Heart left ventricle (tissue), 16 donors: ENCODE results near the gene PEAK1. TPM values are rescaled to one million over a fixed set of nuclear protein-coding genes. Genes with fewer than 3 reads are reported as not detected.
A peak's percentile ranks its signal among the peaks of the same experiment; 100 is the strongest.

ENCODE experiments used
- ATAC-seq, 4 donors: fragments of 200-7000 bp; cut with Tn5 transposase; one replicate each; pipeline ENCODE4 v1.9.1; 2020 to 2022; ENCODE audit warnings: moderate library complexity in 4 of 4, mild to moderate bottlenecking in 3 of 4, moderate number of reproducible peaks in 1 of 4
- DNase-seq, 5 donors: peaks; one replicate each; pipeline ENCODE4 v3.0.0-alpha.2; 2020
- H3K27ac ChIP-seq, 12 donors: fragments of 200-600 bp; sonication (generic) in 4 of 12; one replicate each; pipeline versions ENCODE4 v1.5.0 to v1.8.0; 2016 to 2022; ENCODE audit warnings: mild to moderate bottlenecking in 2 of 12
- H3K27me3 ChIP-seq, 9 donors: fragments of 200-600 bp; sonication (generic) in 2 of 9; one replicate each; pipeline versions ENCODE4 v1.5.1 to v1.8.0; 2016 to 2022; ENCODE audit warnings: mild to moderate bottlenecking in 3 of 9
- H3K36me3 ChIP-seq, 9 donors: fragments of 200-600 bp; sonication (generic) in 2 of 9; one replicate each; pipeline versions ENCODE4 v1.5.0 to v1.8.0; 2018 to 2022; ENCODE audit warnings: mild to moderate bottlenecking in 2 of 9
- H3K4me1 ChIP-seq, 12 donors: fragments of 200-600 bp; sonication (generic) in 4 of 12; one replicate each; pipeline versions ENCODE4 v1.5.0 to v1.8.0; 2016 to 2022; ENCODE audit warnings: mild to moderate bottlenecking in 3 of 12
- H3K4me3 ChIP-seq, 12 donors: fragments of 200-600 bp; sonication (generic) in 4 of 12; one replicate each; pipeline versions ENCODE4 v1.5.0 to v1.8.0; 2017 to 2022; ENCODE audit warnings: mild to moderate bottlenecking in 9 of 12, moderate library complexity in 4 of 12
- H3K9me3 ChIP-seq, 12 donors: fragments of 200-600 bp; sonication (generic) in 4 of 12; one replicate each; pipeline versions ENCODE4 v1.5.0 to v1.8.0; 2016 to 2022; ENCODE audit warnings: mild to moderate bottlenecking in 1 of 12
- POLR2A ChIP-seq, 2 donors: fragments of 450-650 bp; IDR thresholded peaks; one replicate each; pipeline ENCODE4 v1.6.1; 2017; ENCODE audit warnings: antibody characterized with exemption in 2 of 2, mild to moderate bottlenecking in 2 of 2, moderate library complexity in 2 of 2
- WGBS, 4 donors: extraction: QIAGEN DNeasy Blood & Tissue Kit in 2 of 4; methylation state at CpG; one replicate each; pipeline versions ENCODE4 v1.1.5 to v1.1.7; 2013 to 2018; 5-methylcytosine and 5-hydroxymethylcytosine counted together
- intact Hi-C, 10 donors: fragments of 100-400 bp; cut with DNase I; formaldehyde crosslinking; loops; one replicate each; pipeline versions ENCODE4 v1.11.1 to v1.14.2; 2022
- polyA plus RNA-seq, 2 donors: library from polyadenylated mRNA; stranded (reverse); fragments of 200-250 nt; gene quantifications; one replicate each; pipeline ENCODE4 v1.2.3, GENCODE V29; 2013
- total RNA-seq, 9 donors: library from RNA; depleted of rRNA in 2 of 9; stranded (reverse); fragments of >200 nt in 2 of 9; fragmentation: NEBNext Ultra II Directional in 3 of 9; extraction: Animal tissue kit (Norgen Biotek cat#: 25700) in 3 of 9; gene quantifications; one replicate each; pipeline versions ENCODE4 v1.1.0 to v1.2.4, GENCODE V29; 2016 to 2023
- TF ChIP-seq, protein P1 (sequence below), 12 donors: fragments of 200-600 bp; sonication (generic) in 4 of 12; IDR thresholded peaks; one replicate each; pipeline versions ENCODE4 v1.5.0 to v1.8.0; 2018 to 2022; ENCODE audit warnings: antibody characterized with exemption in 12 of 12, mild to moderate bottlenecking in 5 of 12
- donor health status: ischemic (EF 13 %, LVEDD 7.1; RV severe dilation, severe dysfunction).
- donor health status: healthy with polysubstance abuse.
- donor health status: DM: no; HTN: yes; CAD: no.
- donor health status: DM: no; HTN: no; CAD: no.
- donor health status: ischemic (EF 25% LVEDD 6.9; RV normal size, moderate dysfunction).
- donor health status: ischemic (EF 25% LVEDD 5.7; RV mildly dilated, moderate dysfunction).
- donor health status: healthy.
- donor health status: DM: yes; HTN: yes; CAD: no.
- donor health status: ischemic (EF 35%, LVEDD 5.7; RV mildly dilated, moderate dysfunction).
- donor health status: nonischemic (EF 11% LVEDD 7.7; RV severe dilation, severe dysfunction).
- donor health status: DM: yes; HTN: yes; CAD: no.
- donor health status: PGD.
- donor health status: ischemic (EF 29% LVEDD 5.4; RV normal size, mild dysfunction).
- donor health status: nonischemic (EF 23%, LVEDD 6.1; RV moderate dilation, normal function).

PEAK1 gene
- total and polyA plus RNA-seq, 11 donors: 12.8 to 139 (median 86.3) TPM

DNA sequence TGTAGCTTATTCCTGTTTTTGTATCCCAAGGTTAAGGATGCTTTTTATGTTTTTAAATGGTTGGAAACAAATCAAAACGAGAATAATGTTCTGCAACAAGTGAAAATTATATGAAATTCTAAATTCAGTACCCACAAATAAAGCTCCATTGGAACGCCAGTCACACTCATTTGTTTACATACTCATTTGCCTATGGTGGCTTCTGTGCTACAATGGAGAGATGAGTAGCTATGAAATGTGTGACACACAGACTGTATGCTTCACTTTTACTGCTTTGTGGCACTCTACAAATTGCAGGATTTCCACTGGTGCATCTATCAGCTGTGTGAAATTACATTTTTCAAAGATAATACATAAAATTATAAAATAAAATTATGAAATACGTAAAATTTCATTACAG is 236.8 kb downstream of the PEAK1 start:
- Histone ChIP-seq H3K27ac (no peak overlapping the region), H3K27me3 (no peaks in the 10 kb centered on the region), H3K4me3 (no peak overlapping the region), H3K9me3 (no peaks in the 10 kb centered on the region), H3K36me3 (peaks cover 0 to 37% (median 19%) of the 10 kb centered on the region in 9 donors), H3K4me1 (peaks cover 3 to 76% (median 29%) of the 10 kb centered on the region in 12 donors)
- no peak for ATAC-seq
- TF ChIP-seq POLR2A (IDR thresholded peaks at IDR 0.05): no peak
- TF ChIP-seq, protein P1, sequence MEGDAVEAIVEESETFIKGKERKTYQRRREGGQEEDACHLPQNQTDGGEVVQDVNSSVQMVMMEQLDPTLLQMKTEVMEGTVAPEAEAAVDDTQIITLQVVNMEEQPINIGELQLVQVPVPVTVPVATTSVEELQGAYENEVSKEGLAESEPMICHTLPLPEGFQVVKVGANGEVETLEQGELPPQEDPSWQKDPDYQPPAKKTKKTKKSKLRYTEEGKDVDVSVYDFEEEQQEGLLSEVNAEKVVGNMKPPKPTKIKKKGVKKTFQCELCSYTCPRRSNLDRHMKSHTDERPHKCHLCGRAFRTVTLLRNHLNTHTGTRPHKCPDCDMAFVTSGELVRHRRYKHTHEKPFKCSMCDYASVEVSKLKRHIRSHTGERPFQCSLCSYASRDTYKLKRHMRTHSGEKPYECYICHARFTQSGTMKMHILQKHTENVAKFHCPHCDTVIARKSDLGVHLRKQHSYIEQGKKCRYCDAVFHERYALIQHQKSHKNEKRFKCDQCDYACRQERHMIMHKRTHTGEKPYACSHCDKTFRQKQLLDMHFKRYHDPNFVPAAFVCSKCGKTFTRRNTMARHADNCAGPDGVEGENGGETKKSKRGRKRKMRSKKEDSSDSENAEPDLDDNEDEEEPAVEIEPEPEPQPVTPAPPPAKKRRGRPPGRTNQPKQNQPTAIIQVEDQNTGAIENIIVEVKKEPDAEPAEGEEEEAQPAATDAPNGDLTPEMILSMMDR (IDR thresholded peaks at IDR 0.05): no peak
- intact Hi-C loops: loop anchor here in 2 of 10 donors (10.0 kb wide), 2 partner anchors 68 to 452 kb away; partner anchors contain the start of gene LINGO1 (in 1 of the 2)
- no peak for DNase-seq
- 88 to 94% (median 91%) methylated on average over 3 of the region's 3 CpGs for WGBS, 4 donors

GRCh38 chr15:77181305-77182074 is 238.4 kb downstream of the PEAK1 start:
- peaks cover 0 to 41% (median 19%) of the 10 kb centered on the region in 9 donors for H3K36me3 ChIP-seq
- no peaks in the 10 kb centered on the region for H3K9me3 ChIP-seq
- TF ChIP-seq, protein P1 (IDR thresholded peaks at IDR 0.05): no peak
- TF ChIP-seq POLR2A (IDR thresholded peaks at IDR 0.05): no peak
- H3K4me3 ChIP-seq: no peak overlapping the region
- H3K27me3 ChIP-seq: no peaks in the 10 kb centered on the region
- intact Hi-C loops: loop anchor here in 2 of 10 donors (10.0 kb wide), 2 partner anchors 67 to 453 kb away; partner anchors contain the start of gene LINGO1 (in 1 of the 2)
- WGBS, 4 donors: 84 to 92% (median 91%) methylated on average over 5 of the region's 5 CpGs
- DNase-seq: no peak
- peaks cover 3 to 67% (median 16%) of the 10 kb centered on the region in 12 donors for H3K4me1 ChIP-seq
- H3K27ac ChIP-seq: peak overlapping the region in 1 of 12 donors; percentile 64
- ATAC-seq: no peak

DNA sequence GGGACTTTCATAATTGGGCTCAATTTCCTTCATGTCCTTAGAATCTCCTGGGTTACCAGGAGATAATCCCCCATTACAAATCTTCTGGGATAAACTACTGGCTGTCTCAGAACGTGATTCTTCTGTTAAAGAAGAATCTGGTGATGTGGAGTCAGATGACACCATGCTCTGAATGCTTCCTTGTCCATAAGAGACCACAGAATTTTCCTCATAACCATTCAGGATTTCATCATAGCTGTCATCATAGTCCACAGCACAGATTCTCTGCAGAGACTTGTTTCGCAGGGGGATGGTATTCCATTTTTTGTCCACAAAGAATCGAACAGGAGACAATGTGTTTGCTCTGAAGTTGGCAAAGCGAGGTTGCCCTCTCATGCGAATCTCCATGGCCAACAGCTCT is 239.1 kb downstream of the PEAK1 start:
- TF ChIP-seq, protein P1 (IDR thresholded peaks at IDR 0.05): no peak
- no peak for TF ChIP-seq POLR2A (IDR thresholded peaks at IDR 0.05)
- intact Hi-C loops: loop anchor here in 2 of 10 donors (10.0 kb wide), 2 partner anchors 66 to 454 kb away; partner anchors contain the start of gene LINGO1 (in 1 of the 2)
- H3K27ac ChIP-seq: peak overlapping the region in 1 of 12 donors; percentile 64
- H3K27me3 ChIP-seq: no peaks in the 10 kb centered on the region
- H3K36me3 ChIP-seq: peaks cover 0 to 43% (median 19%) of the 10 kb centered on the region in 9 donors
- H3K4me1 ChIP-seq: peaks cover 0 to 59% (median 9%) of the 10 kb centered on the region in 12 donors
- WGBS, 4 donors: 83 to 87% (median 85%) methylated on average over 5 of the region's 5 CpGs
- ATAC-seq: no peak
- H3K4me3 ChIP-seq: no peak overlapping the region
- no peaks in the 10 kb centered on the region for H3K9me3 ChIP-seq
- DNase-seq: no peak

- ATAC-seq (no peak), DNase-seq (no peak)
- intact Hi-C loops: loop anchor here in 2 of 10 donors (10.0 kb wide), 2 partner anchors 65 to 455 kb away; partner anchors contain the start of gene LINGO1 (in 1 of the 2)
- no peaks in the 10 kb centered on the region for H3K9me3 ChIP-seq
- peaks cover 0 to 54% (median 4%) of the 10 kb centered on the region in 12 donors for H3K4me1 ChIP-seq
- H3K27me3 ChIP-seq: no peaks in the 10 kb centered on the region
- H3K4me3 ChIP-seq: no peak overlapping the region
- TF ChIP-seq POLR2A (IDR thresholded peaks at IDR 0.05): no peak
- TF ChIP-seq, protein P1 (IDR thresholded peaks at IDR 0.05): no peak
- WGBS, 4 donors: 94 to 97% (median 96%) methylated on average over 6 of the region's 6 CpGs
- H3K27ac ChIP-seq: peak overlapping the region in 1 of 12 donors; percentile 64
- H3K36me3 ChIP-seq: peaks cover 0 to 43% (median 19%) of the 10 kb centered on the region in 9 donors
Measured at GRCh38 chr15:77180270-77180669, 239.6 kb downstream of the PEAK1 start.
